A549 (cell line): ENCODE results near the gene FUT3. TPM values are rescaled to one million over a fixed set of nuclear protein-coding genes. Genes with fewer than 3 reads are reported as not detected.
A peak's percentile ranks its signal among the peaks of the same experiment; 100 is the strongest.

ENCODE experiments used
- ATAC-seq, 2 experiments: fragments of 200-7000 bp in 1 of 2; fragments of >200 bp in 1 of 2; cut with Nextera tagmentation in 1 of 2; cut with Tn5 transposase in 1 of 2; 3 replicates each; pipeline versions ENCODE4 v1.8.0 to v1.9.1; 2018 to 2020; ENCODE audit warnings: mild to moderate bottlenecking in 1 of 2, moderate library complexity in 1 of 2
- CTCF ChIA-PET: fragments of 300-600 bp; sonication (Branson Sonifier 250); formaldehyde crosslinking; extraction: SDS; loops from one replicate; lab custom pipeline; 2021; ENCODE audit warnings: antibody characterized with exemption, inconsistent platforms; lab: Yijun Ruan, JAX
- POLR2A ChIA-PET: fragments of 350-600 bp; formaldehyde crosslinking; extraction: SDS; loops from one replicate; lab custom pipeline; 2021; ENCODE audit warnings: antibody characterized with exemption, inconsistent platforms; lab: Yijun Ruan, JAX
- DNase-seq, 2 experiments: peaks; one replicate each; pipeline versions ENCODE4 v3.0.0 to v3.0.0-alpha.2; 2011 to 2016; ENCODE audit warnings: low read depth in 1 of 2, low spot score in 1 of 2
- FAIRE-seq: peaks from 2 replicates; lab custom pipeline; 2011; peaks lifted over from hg19 to GRCh38; lab: Jason Lieb, UNC
- H3K27ac ChIP-seq, 2 experiments: fragments of >200 bp; sonication (Bioruptor Twin); formaldehyde crosslinking; 3 replicates each; pipeline ENCODE4 v1.5.1; 2016 to 2017
- H3K4me1 ChIP-seq: fragments of >200 bp; sonication (Bioruptor Twin); formaldehyde crosslinking; 3 replicates; pipeline ENCODE4 v1.6.1; 2016
- H3K4me2 ChIP-seq: fragments of >200 bp; sonication (Bioruptor Twin); formaldehyde crosslinking; 3 replicates; pipeline ENCODE4 v1.6.1; 2016
- H3K4me3 ChIP-seq: fragments of >200 bp; sonication (Bioruptor Twin); formaldehyde crosslinking; 3 replicates; pipeline ENCODE4 v1.5.1; 2016
- H3K9me3 ChIP-seq: fragments of >200 bp; sonication (Bioruptor Twin); formaldehyde crosslinking; 3 replicates; pipeline ENCODE4 v1.6.1; 2016
- CBX2 ChIP-seq: fragments of 200-600 bp; sonication (generic); IDR thresholded peaks from 2 replicates; pipeline ENCODE4 v1.6.1; 2016; ENCODE audit warnings: low read depth, mild to moderate bottlenecking, borderline replicate concordance
- CHD2 ChIP-seq: fragments of 150-350 bp; IDR thresholded peaks from 2 replicates; pipeline ENCODE4 v1.6.1; 2014; ENCODE audit warnings: low read length; ENCODE audit not compliant: partially characterized antibody
- EHMT2 ChIP-seq: fragments of 200-600 bp; sonication (generic); IDR thresholded peaks from 2 replicates; pipeline ENCODE4 v1.6.1; 2016; ENCODE audit warnings: antibody characterized with exemption, low read depth, mild to moderate bottlenecking, moderate library complexity
- ESRRA ChIP-seq: fragments of 150-350 bp; IDR thresholded peaks from 2 replicates; pipeline ENCODE4 v1.6.1; 2014; ENCODE audit warnings: mild to moderate bottlenecking, low read length, borderline replicate concordance
- FOSB ChIP-seq: fragments of 250-450 bp; sonication (Bioruptor Pico); IDR thresholded peaks from 2 replicates; pipeline ENCODE4 v1.5.0; 2020; ENCODE audit warnings: mild to moderate bottlenecking, moderate library complexity
- FOSL2 ChIP-seq, 2 experiments: fragments of 450-650 bp in 1 of 2; fragments of >200 bp in 1 of 2; sonication (Bioruptor Twin) in 1 of 2; formaldehyde crosslinking; IDR thresholded peaks; 2 replicates each; pipeline versions ENCODE4 v1.5.0 to v1.6.1; 2016 to 2020; ENCODE audit warnings: mild to moderate bottlenecking in 1 of 2, moderate library complexity in 1 of 2
- HDAC2 ChIP-seq: fragments of 200-600 bp; sonication (generic); IDR thresholded peaks from 2 replicates; pipeline ENCODE4 v1.6.1; 2016
- HOXB5 ChIP-seq: fragments of 250-450 bp; sonication (Bioruptor Pico); IDR thresholded peaks from 2 replicates; pipeline ENCODE4 v1.5.0; 2020; ENCODE audit warnings: mild to moderate bottlenecking, moderate library complexity
- JUNB ChIP-seq: fragments of >200 bp; sonication (Bioruptor Twin); formaldehyde crosslinking; IDR thresholded peaks from 2 replicates; pipeline ENCODE4 v1.6.1; 2016
- KDM1A ChIP-seq: fragments of 200-600 bp; sonication (generic); IDR thresholded peaks from 2 replicates; pipeline ENCODE4 v1.6.1; 2016; ENCODE audit warnings: low read depth, mild to moderate bottlenecking
- MYC ChIP-seq: IDR thresholded peaks from 2 replicates; pipeline ENCODE4 v1.6.1; 2012; ENCODE audit warnings: mild to moderate bottlenecking, inconsistent platforms, low read length, improper control_type of control experiment, borderline replicate concordance
- NFE2L2 ChIP-seq: fragments of 150-350 bp; conservative IDR thresholded peaks from 2 replicates; pipeline ENCODE4 v1.6.1; 2014; ENCODE audit warnings: low read length
- POLR2AphosphoS2 ChIP-seq: conservative IDR thresholded peaks from 2 replicates; pipeline ENCODE4 v1.6.1; 2012; ENCODE audit warnings: low read length, improper control_type of control experiment, inconsistent platforms
- RCOR1 ChIP-seq: fragments of 150-350 bp; IDR thresholded peaks from 2 replicates; pipeline ENCODE4 v1.6.1; 2014; ENCODE audit warnings: antibody characterized with exemption, low read length, low read depth
- TFCP2L1 ChIP-seq: fragments of 250-450 bp; sonication (Bioruptor Pico); IDR thresholded peaks from 2 replicates; pipeline ENCODE4 v1.5.0; 2021; ENCODE audit warnings: mild to moderate bottlenecking
- ZC3H11A ChIP-seq: fragments of 450-650 bp; IDR thresholded peaks from 2 replicates; pipeline ENCODE4 v1.6.1; 2014; ENCODE audit warnings: antibody characterized with exemption, mild to moderate bottlenecking
- ZFP36 ChIP-seq: fragments of 450-650 bp; IDR thresholded peaks from 2 replicates; pipeline ENCODE4 v1.6.1; 2014; ENCODE audit warnings: borderline replicate concordance; ENCODE audit not compliant: partially characterized antibody
- ZNF302 ChIP-seq: fragments of 250-450 bp; sonication (Bioruptor Pico); IDR thresholded peaks from 2 replicates; pipeline ENCODE4 v1.9.0; 2021; ENCODE audit warnings: inconsistent platforms, mild to moderate bottlenecking, moderate library complexity
- WGBS: methylation state at CpG from one replicate; pipeline ENCODE4 v1.1.6; 2017; ENCODE audit errors: missing lambda C conversion rate; 5-methylcytosine and 5-hydroxymethylcytosine counted together
- polyA plus RNA-seq, 4 experiments: library from polyadenylated mRNA; depleted of rRNA in 3 of 4; stranded (reverse); fragments of >200 nt; fragmentation: RNase III in 1 of 4; extraction: RNeasy Plus Mini Kit Qiagen cat#74134 plus additional on column Dnase treatment in 1 of 4; gene quantifications; 2 replicates in 3 of 4; 3 replicates in 1 of 4; pipeline ENCODE4 v1.2.3, GENCODE V29; 2011 to 2017
- TF ChIP-seq, protein P1 (sequence below): fragments of >200 bp; sonication (Bioruptor Twin); formaldehyde crosslinking; IDR thresholded peaks from 3 replicates; pipeline ENCODE4 v1.5.1; 2016
- TF ChIP-seq, protein P2 (sequence below): fragments of >200 bp; sonication (Bioruptor Twin); formaldehyde crosslinking; IDR thresholded peaks from 2 replicates; pipeline ENCODE4 v1.6.1; 2016
- TF ChIP-seq, protein P3 (sequence below): fragments of 250-450 bp; sonication (Bioruptor Pico); IDR thresholded peaks from 2 replicates; pipeline ENCODE4 v1.5.0; 2020; ENCODE audit warnings: low read depth, mild to moderate bottlenecking, moderate library complexity
- TF ChIP-seq, protein P4 (sequence below): IDR thresholded peaks from 2 replicates; pipeline ENCODE4 v1.6.1; 2012

The FUT3 gene
- polyA plus RNA-seq, 2 of the 4 experiments (the other 2 are of a cell fraction), result 0.09 TPM

DNA sequence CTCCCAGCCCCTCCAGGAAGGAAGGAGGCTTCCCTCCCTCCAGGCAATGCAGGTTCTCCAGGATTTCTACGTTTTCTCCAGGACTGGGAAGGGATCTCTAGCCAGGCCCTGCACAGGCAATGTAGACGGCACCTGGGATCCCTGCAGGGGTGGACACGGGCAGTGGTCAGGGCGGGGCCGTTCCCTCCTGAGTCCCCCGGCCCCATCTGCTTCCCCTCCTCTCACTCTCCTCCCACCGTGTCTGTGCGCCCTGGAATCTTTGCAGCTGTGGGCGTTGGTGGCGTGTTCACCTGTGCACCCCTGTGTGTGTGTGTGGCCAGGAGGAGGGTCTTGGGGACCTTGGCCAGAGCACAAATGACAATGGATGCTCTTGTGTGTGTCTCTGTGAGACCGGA lies 36.4 kb downstream of the FUT3 start:
- WGBS, result 54% methylated on average over 8 of the region's 11 CpGs
- Histone ChIP-seq H3K4me1 (no peaks in the 10 kb centered on the region), H3K27ac (no peak overlapping the region), H3K4me2 (no peak overlapping the region), H3K9me3 (no peaks in the 10 kb centered on the region), H3K4me3 (no peak overlapping the region)
- CTCF ChIA-PET, result interaction anchor here (1.9 to 4.2 kb wide), 2 partner anchors 9 to 11 kb away, joined by 11 to 31 read pairs; no protein-coding TSS in a partner anchor
- no peak for FAIRE-seq
- POLR2A ChIA-PET, result no interaction called here
- DNase-seq, result no peak
- ATAC-seq, result peak; percentile 44 to 59; a peak in 5 of 6 replicates
- no peak for TF ChIP-seq FOSB (CRISPR knock-in tag)
- no peak for TF ChIP-seq HDAC2
- TF ChIP-seq NFE2L2, result no peak
- no peak for TF ChIP-seq HOXB5
- no peak for TF ChIP-seq JUNB
- no peak for TF ChIP-seq ZNF302
- no peak for TF ChIP-seq EHMT2
- TF ChIP-seq, protein P1, sequence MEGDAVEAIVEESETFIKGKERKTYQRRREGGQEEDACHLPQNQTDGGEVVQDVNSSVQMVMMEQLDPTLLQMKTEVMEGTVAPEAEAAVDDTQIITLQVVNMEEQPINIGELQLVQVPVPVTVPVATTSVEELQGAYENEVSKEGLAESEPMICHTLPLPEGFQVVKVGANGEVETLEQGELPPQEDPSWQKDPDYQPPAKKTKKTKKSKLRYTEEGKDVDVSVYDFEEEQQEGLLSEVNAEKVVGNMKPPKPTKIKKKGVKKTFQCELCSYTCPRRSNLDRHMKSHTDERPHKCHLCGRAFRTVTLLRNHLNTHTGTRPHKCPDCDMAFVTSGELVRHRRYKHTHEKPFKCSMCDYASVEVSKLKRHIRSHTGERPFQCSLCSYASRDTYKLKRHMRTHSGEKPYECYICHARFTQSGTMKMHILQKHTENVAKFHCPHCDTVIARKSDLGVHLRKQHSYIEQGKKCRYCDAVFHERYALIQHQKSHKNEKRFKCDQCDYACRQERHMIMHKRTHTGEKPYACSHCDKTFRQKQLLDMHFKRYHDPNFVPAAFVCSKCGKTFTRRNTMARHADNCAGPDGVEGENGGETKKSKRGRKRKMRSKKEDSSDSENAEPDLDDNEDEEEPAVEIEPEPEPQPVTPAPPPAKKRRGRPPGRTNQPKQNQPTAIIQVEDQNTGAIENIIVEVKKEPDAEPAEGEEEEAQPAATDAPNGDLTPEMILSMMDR, result no peak
- TF ChIP-seq, protein P2, sequence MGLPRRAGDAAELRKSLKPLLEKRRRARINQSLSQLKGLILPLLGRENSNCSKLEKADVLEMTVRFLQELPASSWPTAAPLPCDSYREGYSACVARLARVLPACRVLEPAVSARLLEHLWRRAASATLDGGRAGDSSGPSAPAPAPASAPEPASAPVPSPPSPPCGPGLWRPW, result no peak
- no peak for TF ChIP-seq POLR2AphosphoS2
- TF ChIP-seq RCOR1, result no peak
- TF ChIP-seq KDM1A, result no peak
- TF ChIP-seq CHD2, result no peak
- TF ChIP-seq ESRRA, result no peak
- TF ChIP-seq ZC3H11A, result no peak
- TF ChIP-seq FOSL2 (IDR thresholded peaks at IDR 0.05), result no peak
- no peak for TF ChIP-seq FOSL2 (CRISPR knock-in tag; IDR thresholded peaks at IDR 0.05)
- TF ChIP-seq, protein P3, sequence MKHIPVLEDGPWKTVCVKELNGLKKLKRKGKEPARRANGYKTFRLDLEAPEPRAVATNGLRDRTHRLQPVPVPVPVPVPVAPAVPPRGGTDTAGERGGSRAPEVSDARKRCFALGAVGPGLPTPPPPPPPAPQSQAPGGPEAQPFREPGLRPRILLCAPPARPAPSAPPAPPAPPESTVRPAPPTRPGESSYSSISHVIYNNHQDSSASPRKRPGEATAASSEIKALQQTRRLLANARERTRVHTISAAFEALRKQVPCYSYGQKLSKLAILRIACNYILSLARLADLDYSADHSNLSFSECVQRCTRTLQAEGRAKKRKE (CRISPR knock-in tag), result no peak
- TF ChIP-seq, protein P4, sequence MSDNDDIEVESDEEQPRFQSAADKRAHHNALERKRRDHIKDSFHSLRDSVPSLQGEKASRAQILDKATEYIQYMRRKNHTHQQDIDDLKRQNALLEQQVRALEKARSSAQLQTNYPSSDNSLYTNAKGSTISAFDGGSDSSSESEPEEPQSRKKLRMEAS, result no peak
- TF ChIP-seq TFCP2L1 (CRISPR knock-in tag), result no peak

DNA sequence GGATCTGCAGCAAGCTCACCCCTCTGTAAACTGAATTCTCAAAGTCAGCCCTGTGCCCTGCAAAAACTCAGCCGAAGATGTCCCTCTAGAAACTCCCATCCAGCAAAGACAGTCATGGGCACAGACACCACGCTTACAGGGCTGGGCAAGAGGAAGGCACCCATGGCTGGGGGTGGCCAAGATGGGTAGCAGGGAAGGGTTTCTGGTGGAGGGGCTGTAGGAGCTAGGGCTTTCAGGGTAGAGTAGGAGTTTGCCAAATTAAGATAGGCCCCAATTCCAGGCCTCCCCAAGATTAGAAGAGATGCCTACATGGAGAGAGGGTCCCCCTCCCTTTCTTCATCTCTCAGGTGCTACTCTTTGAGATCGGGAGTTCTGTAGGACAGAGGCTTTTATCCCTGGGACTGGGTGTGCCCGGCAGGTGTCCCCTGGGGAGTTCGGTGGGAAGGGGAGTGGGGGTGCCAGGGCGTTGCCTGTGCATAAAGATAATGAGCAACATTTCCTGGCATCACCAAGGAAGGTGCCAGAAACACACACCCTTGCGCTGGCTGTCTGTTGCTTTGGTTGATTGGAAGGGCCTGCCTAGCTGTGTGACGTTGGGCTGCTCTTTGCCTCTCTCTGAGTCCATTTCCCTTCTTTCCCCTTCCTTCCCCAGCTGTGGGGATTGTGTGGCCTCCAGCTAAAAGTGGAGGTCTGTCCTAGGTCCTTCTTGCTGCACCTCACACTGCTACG lies 37.0 kb downstream of the FUT3 start:
- no peak overlapping the region for H3K4me3 ChIP-seq
- POLR2A ChIA-PET, result interaction anchor here (1.5 kb wide), 1 partner anchor 14 kb away, joined by 3 read pairs; no protein-coding TSS in a partner anchor
- TF ChIP-seq MYC, result no peak
- no peak for TF ChIP-seq CBX2
- TF ChIP-seq ZFP36, result no peak
- 56% methylated on average over 9 of the region's 9 CpGs for WGBS
- no peaks in the 10 kb centered on the region for H3K4me1 ChIP-seq
- CTCF ChIA-PET, result interaction anchor here (1.9 to 4.2 kb wide), 2 partner anchors 9 to 11 kb away, joined by 11 to 31 read pairs; no protein-coding TSS in a partner anchor
- H3K4me2 ChIP-seq, result no peak overlapping the region
- H3K27ac ChIP-seq, result no peak overlapping the region
- ATAC-seq (peak in 1 of 2 experiments; percentile 26; a peak in 1 of 6 replicates), DNase-seq (no peak), FAIRE-seq (no peak)
- no peaks in the 10 kb centered on the region for H3K9me3 ChIP-seq
